Measurements from ENCODE around the gene AP2A2.

AP2A2 gene

GRCh38 chr11:958101-958500, 32.4 kb downstream of the AP2A2 start (continued):
- TF ChIP-seq SCRT2 (tag by site-specific recombination; IDR thresholded peaks at IDR 0.05) (no peak), ZBTB17 (tag by site-specific recombination; IDR thresholded peaks at IDR 0.05) (no peak), AEBP2 (tag by site-specific recombination; IDR thresholded peaks at IDR 0.05; ENCODE audit: borderline replicate concordance) (no peak), GLI4 (tag by site-specific recombination; IDR thresholded peaks at IDR 0.05) (no peak), MYNN (tag by site-specific recombination; IDR thresholded peaks at IDR 0.05; ENCODE audit: borderline replicate concordance) (no peak), ZBTB6 (tag by site-specific recombination; IDR thresholded peaks at IDR 0.05) (no peak), GFI1B (tag by site-specific recombination; IDR thresholded peaks at IDR 0.05) (no peak), ZFP41 (tag by site-specific recombination; IDR thresholded peaks at IDR 0.05; ENCODE audit: borderline replicate concordance) (no peak), ZBTB48 (tag by site-specific recombination; IDR thresholded peaks at IDR 0.05) (no peak)

GRCh38 chr11:959027-959426, 33.4 kb downstream of the AP2A2 start:
- ChIA-PET POLR2A (no interaction called here), CTCF (no interaction called here)
- H3K4me1 ChIP-seq (ENCODE audit: control insufficient read depth, insufficient read depth, low read length), result no peaks in the 10 kb centered on the region
- TF ChIP-seq ZNF660 (tag by site-specific recombination; IDR thresholded peaks at IDR 0.05) (no peak), ZNF626 (tag by site-specific recombination; IDR thresholded peaks at IDR 0.05) (no peak), ZNF146 (tag by site-specific recombination; IDR thresholded peaks at IDR 0.05) (no peak), ZNF302 (tag by site-specific recombination; IDR thresholded peaks at IDR 0.05; ENCODE audit: low read depth) (no peak), INSM2 (tag by site-specific recombination; IDR thresholded peaks at IDR 0.05) (no peak), ZNF169 (tag by site-specific recombination; IDR thresholded peaks at IDR 0.05) (no peak), REPIN1 (tag by site-specific recombination; IDR thresholded peaks at IDR 0.05; ENCODE audit: low read depth) (no peak), ZNF560 (tag by site-specific recombination; IDR thresholded peaks at IDR 0.05; ENCODE audit: borderline replicate concordance) (no peak), ZNF792 (tag by site-specific recombination; IDR thresholded peaks at IDR 0.05) (no peak), ZNF2 (tag by site-specific recombination; IDR thresholded peaks at IDR 0.05) (no peak), ZNF530 (tag by site-specific recombination; IDR thresholded peaks at IDR 0.05; ENCODE audit: low read depth) (no peak), ZNF394 (tag by site-specific recombination; IDR thresholded peaks at IDR 0.05; ENCODE audit: borderline replicate concordance) (no peak), ZNF274 (IDR thresholded peaks at IDR 0.05; ENCODE audit: low read length) (no peak), ZNF274 (tag by site-specific recombination; IDR thresholded peaks at IDR 0.05; ENCODE audit: borderline replicate concordance) (no peak), MYNN (tag by site-specific recombination; IDR thresholded peaks at IDR 0.05; ENCODE audit: borderline replicate concordance) (no peak), ZNF580 (tag by site-specific recombination; IDR thresholded peaks at IDR 0.05) (no peak), IKZF3 (tag by site-specific recombination; IDR thresholded peaks at IDR 0.05) (no peak), ZNF214 (tag by site-specific recombination; IDR thresholded peaks at IDR 0.05; ENCODE audit: borderline replicate concordance) (no peak), ZNF529 (tag by site-specific recombination; IDR thresholded peaks at IDR 0.05; ENCODE audit: insufficient replicate concordance) (no peak)
- no peak overlapping the region for H3K4me3 ChIP-seq (ENCODE audit: low read depth, low read length)
- peaks cover 0 to 68% of the 10 kb centered on the region in 2 experiments; a peak in 2 of 3 replicates for H3K36me3 ChIP-seq (ENCODE audit: control insufficient read depth in 2 of 2, insufficient read depth in 1 of 2, low read length in 2 of 2)
- H3K9me3 ChIP-seq (ENCODE audit: control insufficient read depth, insufficient read depth, low read depth, low read length), result no peaks in the 10 kb centered on the region
- H3K27ac ChIP-seq (ENCODE audit: extremely low read depth, low read depth, low read length), result no peak overlapping the region
